Activated CD4-positive, CD25-positive, alpha-beta regulatory T cell treated with anti-CD3 and anti-CD28 coated beads, Interleukin-2, amount 50 U/mL, for 72 hours (primary cell): ENCODE results near the gene MAP4K1.
"Not testable (repeated sequence)": the region's sequence is repeated elsewhere in the genome, so short reads cannot be mapped to it uniquely, and the experiment has no call there.

ENCODE experiments used
- DNase-seq: peaks from one replicate; pipeline ENCODE4 v3.0.0; 2021

The MAP4K1 gene

GRCh38 chr19:38565691-38566105 lies 52.1 kb downstream of the MAP4K1 start:
- no peak for DNase-seq

- peak; percentile 48 for DNase-seq
Measured at GRCh38 chr19:38564981-38565690, 52.6 kb downstream of the MAP4K1 start.

GRCh38 chr19:38563475-38563874 lies 54.3 kb downstream of the MAP4K1 start:
- DNase-seq = no peak

- no peak for DNase-seq
Measured at GRCh38 chr19:38562096-38562495, 55.7 kb downstream of the MAP4K1 start.

GRCh38 chr19:38561658-38562057 lies 56.1 kb downstream of the MAP4K1 start:
- DNase-seq = no peak

- no peak for DNase-seq
Measured at GRCh38 chr19:38561053-38561606, 56.6 kb downstream of the MAP4K1 start.

GRCh38 chr19:38559428-38560401 lies 58.0 kb downstream of the MAP4K1 start:
- DNase-seq = peak; percentile 47

GRCh38 chr19:38558933-38559332 lies 58.8 kb downstream of the MAP4K1 start:
- not testable (repeated sequence) for DNase-seq

- DNase-seq = peak; percentile 53
Measured at GRCh38 chr19:38557205-38557799, 60.5 kb downstream of the MAP4K1 start.

GRCh38 chr19:38556521-38557174 lies 61.1 kb downstream of the MAP4K1 start:
- no peak for DNase-seq

GRCh38 chr19:38555200-38555599 lies 62.6 kb downstream of the MAP4K1 start:
- no peak for DNase-seq

GRCh38 chr19:38554676-38555141 lies 63.0 kb downstream of the MAP4K1 start:
- no peak for DNase-seq

GRCh38 chr19:38553239-38553638 lies 64.5 kb downstream of the MAP4K1 start:
- DNase-seq = not testable (repeated sequence)

- DNase-seq = peak; percentile 56
Measured at GRCh38 chr19:38551450-38551813, 66.3 kb downstream of the MAP4K1 start.

GRCh38 chr19:38550376-38550775 lies 67.4 kb downstream of the MAP4K1 start:
- no peak for DNase-seq

- DNase-seq = no peak
Measured at GRCh38 chr19:38549942-38550341, 67.8 kb downstream of the MAP4K1 start.

- no peak for DNase-seq
Measured at GRCh38 chr19:38549061-38549460, 68.7 kb downstream of the MAP4K1 start.

- DNase-seq = no peak
Measured at GRCh38 chr19:38547421-38547820, 70.3 kb downstream of the MAP4K1 start.

GRCh38 chr19:38545596-38545995 lies 72.2 kb downstream of the MAP4K1 start:
- no peak for DNase-seq

GRCh38 chr19:38544569-38545315 lies 73.0 kb downstream of the MAP4K1 start:
- no peak for DNase-seq

- DNase-seq = peak; percentile 63
Measured at GRCh38 chr19:38543807-38544568, 73.8 kb downstream of the MAP4K1 start.
